ENCODE results near the gene GLIPR1. TPM values are rescaled to one million over a fixed set of nuclear protein-coding genes. Genes with fewer than 3 reads are reported as not detected.

The GLIPR1 gene
- total RNA-seq, 4 donors from 2014 or later: 20.3 to 32.6 (median 29.1) TPM

DNA sequence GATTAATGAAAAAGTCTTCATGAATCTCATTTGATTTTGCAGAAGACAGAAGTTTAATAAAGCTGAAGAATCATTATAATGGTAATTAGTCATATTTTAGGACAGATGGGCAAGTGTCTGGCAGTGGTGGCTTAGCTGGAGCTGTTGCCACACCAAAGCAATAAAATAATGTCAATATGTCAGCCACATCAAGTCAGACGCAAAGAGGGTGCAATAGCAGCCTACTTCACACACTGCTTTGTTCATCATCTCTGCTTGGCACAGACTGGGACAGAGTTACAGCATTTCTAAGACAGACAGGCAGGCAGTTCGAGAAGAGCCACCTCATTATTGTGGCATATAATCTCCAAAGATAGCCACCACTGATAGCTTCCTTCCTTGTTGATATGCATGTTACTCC lies 47.7 kb downstream of the GLIPR1 start:
- Histone ChIP-seq H3K27ac (no peak overlapping the region), H3K9me3 (no peaks in the 10 kb centered on the region), H3K27me3 (no peaks in the 10 kb centered on the region), H3K4me3 (no peak overlapping the region), H3K4me1 (no peaks in the 10 kb centered on the region), H3K36me3 (no peaks in the 10 kb centered on the region)
- no peak for TF ChIP-seq POLR2A (IDR thresholded peaks at IDR 0.05)
- TF ChIP-seq POLR2AphosphoS5 (IDR thresholded peaks at IDR 0.05): no peak
- TF ChIP-seq, protein P1, sequence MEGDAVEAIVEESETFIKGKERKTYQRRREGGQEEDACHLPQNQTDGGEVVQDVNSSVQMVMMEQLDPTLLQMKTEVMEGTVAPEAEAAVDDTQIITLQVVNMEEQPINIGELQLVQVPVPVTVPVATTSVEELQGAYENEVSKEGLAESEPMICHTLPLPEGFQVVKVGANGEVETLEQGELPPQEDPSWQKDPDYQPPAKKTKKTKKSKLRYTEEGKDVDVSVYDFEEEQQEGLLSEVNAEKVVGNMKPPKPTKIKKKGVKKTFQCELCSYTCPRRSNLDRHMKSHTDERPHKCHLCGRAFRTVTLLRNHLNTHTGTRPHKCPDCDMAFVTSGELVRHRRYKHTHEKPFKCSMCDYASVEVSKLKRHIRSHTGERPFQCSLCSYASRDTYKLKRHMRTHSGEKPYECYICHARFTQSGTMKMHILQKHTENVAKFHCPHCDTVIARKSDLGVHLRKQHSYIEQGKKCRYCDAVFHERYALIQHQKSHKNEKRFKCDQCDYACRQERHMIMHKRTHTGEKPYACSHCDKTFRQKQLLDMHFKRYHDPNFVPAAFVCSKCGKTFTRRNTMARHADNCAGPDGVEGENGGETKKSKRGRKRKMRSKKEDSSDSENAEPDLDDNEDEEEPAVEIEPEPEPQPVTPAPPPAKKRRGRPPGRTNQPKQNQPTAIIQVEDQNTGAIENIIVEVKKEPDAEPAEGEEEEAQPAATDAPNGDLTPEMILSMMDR (IDR thresholded peaks at IDR 0.05): no peak
- TF ChIP-seq EP300 (IDR thresholded peaks at IDR 0.05): no peak
- ATAC-seq: no peak
- WGBS, 2 donors (ENCODE audit: low coverage in 1 of 2): 100% methylated on average over 1 of the region's 2 CpGs; no CpG with 5 or more reads in 1 of the 2 donors

DNA sequence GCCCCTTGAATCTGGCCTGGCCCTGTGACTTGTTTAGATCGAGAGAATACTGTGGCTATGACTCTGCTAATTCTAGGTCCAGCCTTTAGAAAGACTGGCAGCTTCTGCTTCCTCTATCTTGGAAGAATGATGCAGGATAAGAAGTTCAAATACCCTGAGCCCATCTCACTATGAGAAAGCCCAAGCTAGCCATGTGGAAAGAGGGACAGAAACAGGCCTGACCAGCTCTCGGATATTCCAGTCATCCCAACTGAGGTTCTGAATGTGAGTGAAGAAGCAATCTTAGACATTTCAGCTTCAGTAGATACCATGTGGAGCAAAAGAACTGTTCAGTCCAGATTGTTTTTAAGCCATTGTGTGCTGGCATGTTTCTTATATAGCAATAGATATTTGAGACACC lies 48.1 kb downstream of the GLIPR1 start:
- Histone ChIP-seq H3K27me3 (no peaks in the 10 kb centered on the region), H3K4me1 (no peaks in the 10 kb centered on the region), H3K27ac (no peak overlapping the region), H3K4me3 (no peak overlapping the region), H3K36me3 (no peaks in the 10 kb centered on the region), H3K9me3 (no peaks in the 10 kb centered on the region)
- WGBS, 2 donors (ENCODE audit: low coverage in 1 of 2): 67 to 83% methylated on average over 1 of the region's 2 CpGs
- no peak for TF ChIP-seq POLR2A (IDR thresholded peaks at IDR 0.05)
- no peak for ATAC-seq

DNA sequence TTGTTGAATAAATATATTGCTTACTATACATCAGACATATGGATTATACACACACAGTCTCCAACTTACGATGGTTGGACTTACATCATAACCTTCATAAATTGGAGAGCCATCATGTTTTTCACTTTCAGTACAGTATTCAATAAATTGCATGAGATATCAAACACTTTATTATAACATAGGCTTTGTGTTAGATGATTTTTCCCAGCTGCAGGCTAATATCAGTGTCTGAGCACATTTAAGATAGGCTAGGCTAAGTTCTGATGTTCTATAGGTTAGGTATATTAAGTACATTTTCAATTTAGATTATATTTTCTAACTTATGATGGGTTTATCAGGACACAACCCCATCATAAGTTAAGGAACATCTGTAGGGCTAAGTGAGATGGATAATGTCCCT lies 48.8 kb downstream of the GLIPR1 start:
- Histone ChIP-seq H3K4me3 (no peak overlapping the region), H3K36me3 (no peaks in the 10 kb centered on the region), H3K27me3 (no peaks in the 10 kb centered on the region), H3K4me1 (no peaks in the 10 kb centered on the region), H3K9me3 (no peaks in the 10 kb centered on the region), H3K27ac (no peak overlapping the region)
- no peak for ATAC-seq
- TF ChIP-seq EP300 (IDR thresholded peaks at IDR 0.05): no peak
- TF ChIP-seq POLR2A (IDR thresholded peaks at IDR 0.05): no peak
- no peak for TF ChIP-seq POLR2AphosphoS5 (IDR thresholded peaks at IDR 0.05)
- TF ChIP-seq, protein P1 (IDR thresholded peaks at IDR 0.05): no peak
- WGBS, 2 donors (ENCODE audit: low coverage in 1 of 2): 91 to 93% methylated on average over 1 of the region's 1 CpG

DNA sequence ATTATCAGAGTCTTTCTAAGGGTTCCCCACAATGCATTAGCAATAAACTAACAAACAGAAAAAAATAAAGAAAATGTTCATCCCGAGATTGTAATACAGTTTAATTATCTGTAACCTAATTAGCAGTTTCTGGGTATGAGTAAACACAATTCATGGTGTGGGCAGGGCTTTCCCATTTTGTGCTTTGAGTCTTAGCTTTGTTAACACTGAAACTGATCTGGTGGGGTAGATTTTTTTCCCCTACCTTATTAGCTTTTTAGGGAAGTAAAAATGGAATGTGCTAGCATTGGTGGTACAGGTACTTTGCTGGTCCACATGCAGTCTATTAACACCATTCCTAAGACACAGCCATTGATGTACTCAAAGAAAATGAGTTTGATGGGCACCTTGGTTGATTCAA lies 49.3 kb downstream of the GLIPR1 start:
- H3K36me3 ChIP-seq: no peaks in the 10 kb centered on the region
- no peaks in the 10 kb centered on the region for H3K9me3 ChIP-seq
- H3K4me1 ChIP-seq: no peaks in the 10 kb centered on the region
- WGBS, 2 donors (ENCODE audit: low coverage in 1 of 2): 82 to 86% methylated on average over 1 of the region's 1 CpG
- no peak for ATAC-seq
- H3K4me3 ChIP-seq: no peak overlapping the region
- H3K27me3 ChIP-seq: no peaks in the 10 kb centered on the region
- H3K27ac ChIP-seq: no peak overlapping the region
- TF ChIP-seq, protein P1 (IDR thresholded peaks at IDR 0.05): no peak
- TF ChIP-seq EP300 (IDR thresholded peaks at IDR 0.05) (no peak), POLR2AphosphoS5 (IDR thresholded peaks at IDR 0.05) (no peak), POLR2A (IDR thresholded peaks at IDR 0.05) (no peak)

DNA sequence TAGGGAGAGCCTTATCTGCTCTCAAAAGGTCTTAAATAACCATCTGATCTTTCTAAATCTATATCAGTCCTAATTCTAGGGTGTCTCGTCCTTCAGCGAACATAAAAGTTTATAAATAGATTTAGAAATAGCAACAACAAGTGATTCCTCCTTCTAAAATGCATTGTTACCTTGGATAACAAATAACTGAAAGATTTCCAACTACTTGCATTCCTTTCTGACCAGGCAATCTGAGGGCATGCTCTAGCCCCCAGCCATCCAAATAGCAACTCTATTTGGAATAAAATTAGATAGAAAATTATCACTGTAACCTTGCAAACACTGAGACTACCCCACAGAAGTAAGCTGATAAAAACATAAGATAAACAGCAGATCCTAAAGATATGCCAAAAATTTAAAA lies 52.7 kb downstream of the GLIPR1 start:
- WGBS, 2 donors (ENCODE audit: low coverage in 1 of 2): 76 to 82% methylated on average over 2 of the region's 2 CpGs
- no peaks in the 10 kb centered on the region for H3K27me3 ChIP-seq
- H3K36me3 ChIP-seq: no peaks in the 10 kb centered on the region
- H3K4me1 ChIP-seq: no peaks in the 10 kb centered on the region
- no peak overlapping the region for H3K27ac ChIP-seq
- TF ChIP-seq POLR2A (IDR thresholded peaks at IDR 0.05): no peak
- no peak for TF ChIP-seq POLR2AphosphoS5 (IDR thresholded peaks at IDR 0.05)
- no peak for TF ChIP-seq EP300 (IDR thresholded peaks at IDR 0.05)
- TF ChIP-seq, protein P1 (IDR thresholded peaks at IDR 0.05): no peak
- H3K9me3 ChIP-seq: no peaks in the 10 kb centered on the region
- no peak for ATAC-seq
- no peak overlapping the region for H3K4me3 ChIP-seq
